ENCODE data around the gene PTX4. TPM values are rescaled to one million over a fixed set of nuclear protein-coding genes. Genes with fewer than 3 reads are reported as not detected.

PTX4 gene
- total and polyA plus RNA-seq, 9 of the 15 experiments (the other 6 are each of a cell fraction or from before 2014, with no cell fraction given) = 0.11 TPM; not detected in 8

GRCh38 chr16:1474796-1475551 lies 13.8 kb downstream of the PTX4 start, which contains the start of gene CLCN7:
Gene CLCN7 (minus strand): TSS chr16:1475028. CDS start chr16:1474974, 54 bp downstream.
- H2AFZ ChIP-seq (ENCODE audit: low read depth, low read length) = peak within 1 kb of the TSS; percentile 92
- WGBS (ENCODE audit: insufficient coverage, low coverage, missing lambda C conversion rate) = 1% methylated on average over 90 of the region's 99 CpGs
- TF ChIP-seq RBM22 (IDR thresholded peaks at IDR 0.05; ENCODE audit: low read depth, low read length, poor library complexity, severe bottlenecking) = peak; percentile 46
- TF ChIP-seq CSDE1 (IDR thresholded peaks at IDR 0.05) = no peak; a peak in 1 of 4 replicates
- TF ChIP-seq CC2D1A (IDR thresholded peaks at IDR 0.05) = no peak
- TF ChIP-seq RBM34 (IDR thresholded peaks at IDR 0.05; ENCODE audit: borderline replicate concordance, insufficient read depth, low read length) = no peak
- no peak for TF ChIP-seq EZH2 (IDR thresholded peaks at IDR 0.05; ENCODE audit: borderline replicate concordance, low read depth, low read length)
- TF ChIP-seq ZNF347 (CRISPR knock-in tag; IDR thresholded peaks at IDR 0.05; ENCODE audit: low read depth) = no peak
- TF ChIP-seq CTBP1 (IDR thresholded peaks at IDR 0.05; ENCODE audit: borderline replicate concordance) = peak; percentile 84; the same call in 1 of the 2 replicates
- TF ChIP-seq XRCC4 (IDR thresholded peaks at IDR 0.05; ENCODE audit: extremely low read depth, insufficient read depth, insufficient read length) = no peak
- TF ChIP-seq TEAD2 (tag; IDR thresholded peaks at IDR 0.05) = no peak
- no peak for TF ChIP-seq ZNF609 (CRISPR knock-in tag; IDR thresholded peaks at IDR 0.05; ENCODE audit: borderline replicate concordance)
- no peak for TF ChIP-seq MCM7 (IDR thresholded peaks at IDR 0.05)
- no peak for TF ChIP-seq BCLAF1 (IDR thresholded peaks at IDR 0.05; ENCODE audit: borderline replicate concordance in 1 of 2, control insufficient read depth in 1 of 2, low read depth in 2 of 2, low read length in 1 of 2)
- no peak for TF ChIP-seq GABPB2 (CRISPR knock-in tag; conservative IDR thresholded peaks at IDR 0.05)
- TF ChIP-seq SMARCC2 (IDR thresholded peaks at IDR 0.05; ENCODE audit: low read depth) = no peak

More at GRCh38 chr16:1474796-1475551, 13.8 kb downstream of the PTX4 start, which contains the start of gene CLCN7:
- CTCF ChIA-PET (ENCODE audit: low intra/inter-chr PET ratio) = no interaction called here
- peak; percentile 93 to 96 (median 94) for DNase-seq (ENCODE audit: extremely low read depth in 1 of 4, low spot score in 3 of 4)
- H3K9me3 ChIP-seq (replicated peaks; ENCODE audit: control insufficient read depth, insufficient read depth, low read depth, low read length) = no peaks in the 10 kb centered on the region
- H3K27ac ChIP-seq (ENCODE audit: extremely low read depth, low read depth, low read length) = peak within 1 kb of the TSS; percentile 97
- H3K27me3 ChIP-seq (ENCODE audit: control insufficient read depth in 2 of 2, insufficient read depth in 2 of 2, low read length in 2 of 2) = no peaks in the 10 kb centered on the region
- H3K9ac ChIP-seq (ENCODE audit: insufficient read depth in 1 of 2, low read depth in 2 of 2, low read length in 2 of 2) = peak within 1 kb of the TSS; percentile 96 to 97
- peak; percentile 81 for ATAC-seq
- peaks cover 7% of the 10 kb centered on the region; the same call in 1 of the 3 replicates for H3K36me3 ChIP-seq (ENCODE audit: control insufficient read depth, insufficient read depth, low read length)
- POLR2A ChIA-PET = interaction anchor here (0.6 to 0.7 kb wide), 2 partner anchors 343 to 908 kb away, joined by 3 read pairs; no protein-coding TSS in a partner anchor
- in situ Hi-C loops (cut with MboI) (no loop called here), intact Hi-C loops (cut with micrococcal nuclease) (no loop called here)
- BruUV-seq (replicated peaks) = TSS peak; percentile 88
- peaks cover 57% of the 10 kb centered on the region for H3K79me2 ChIP-seq (ENCODE audit: control insufficient read depth, insufficient read depth, low read length)
- H3K4me2 ChIP-seq (ENCODE audit: insufficient read depth, low read length) = peak within 1 kb of the TSS; percentile 96
- peak; percentile 77 for FAIRE-seq
- H4K20me1 ChIP-seq (replicated peaks; ENCODE audit: control insufficient read depth, insufficient read depth, low read length) = peaks cover 2% of the 10 kb centered on the region; the same call in 1 of the 2 replicates
- H3K4me3 ChIP-seq = peak within 1 kb of the TSS; percentile 85
- H3K9me1 ChIP-seq (ENCODE audit: control insufficient read depth, insufficient read depth, low read length) = peaks cover 6% of the 10 kb centered on the region
- peaks cover 36 to 53% of the 10 kb centered on the region in 2 experiments; a peak in 4 of 5 replicates for H3K4me1 ChIP-seq (replicated peaks in 1 of 2; ENCODE audit: control insufficient read depth in 2 of 2, insufficient read depth in 2 of 2, low read length in 2 of 2)
